ENCODE results near the gene BMP7. TPM values are rescaled to one million over a fixed set of nuclear protein-coding genes. Genes with fewer than 3 reads are reported as not detected.
"Not testable (repeated sequence)": the region's sequence is repeated elsewhere in the genome, so short reads cannot be mapped to it uniquely, and the experiment has no call there.

Gene BMP7
- total and polyA plus RNA-seq, 8 donors, result 0.12 to 2.5 (median 0.33) TPM; not detected in 1

GRCh38 chr20:57283860-57284259 is 17.4 kb upstream of the BMP7 start:
- Histone ChIP-seq H3K4me1 (no peaks in the 10 kb centered on the region), H3K4me3 (no peak overlapping the region), H3K9me3 (no peaks in the 10 kb centered on the region), H3K27me3 (peaks cover 0 to 26% (median 4%) of the 10 kb centered on the region in 4 donors), H3K36me3 (no peaks in the 10 kb centered on the region), H3K27ac (no peak overlapping the region)
- no peak for FAIRE-seq
- DNase-seq, result no peak
- 58 to 71% methylated on average over 7 of the region's 7 CpGs for WGBS, 2 donors
- no peak for ATAC-seq
- no peak for TF ChIP-seq CTCF (IDR thresholded peaks at IDR 0.05)
- intact Hi-C loops (cut with DNase I), result no loop called here

GRCh38 chr20:57282670-57283361 is 16.4 kb upstream of the BMP7 start:
- peaks cover 0 to 16% (median 4%) of the 10 kb centered on the region in 4 donors for H3K27me3 ChIP-seq
- 36 to 45% methylated on average over 18 of the region's 18 CpGs for WGBS, 2 donors

GRCh38 chr20:57281900-57282299 is 15.5 kb upstream of the BMP7 start:
- no peak for TF ChIP-seq CTCF (IDR thresholded peaks at IDR 0.05)
- H3K27ac ChIP-seq, result no peak overlapping the region
- H3K4me1 ChIP-seq, result no peaks in the 10 kb centered on the region
- no peak overlapping the region for H3K4me3 ChIP-seq
- H3K36me3 ChIP-seq, result no peaks in the 10 kb centered on the region
- DNase-seq, result no peak
- WGBS, 2 donors, result 69 to 84% methylated on average over 7 of the region's 7 CpGs
- no peaks in the 10 kb centered on the region for H3K9me3 ChIP-seq
- FAIRE-seq, result no peak
- intact Hi-C loops (cut with DNase I), result no loop called here
- peaks cover 0 to 14% (median 4%) of the 10 kb centered on the region in 4 donors for H3K27me3 ChIP-seq
- ATAC-seq, result no peak

More at GRCh38 chr20:57282670-57283361, 16.4 kb upstream of the BMP7 start:
- Histone ChIP-seq H3K4me3 (no peak overlapping the region), H3K27ac (no peak overlapping the region), H3K36me3 (no peaks in the 10 kb centered on the region), H3K9me3 (no peaks in the 10 kb centered on the region), H3K4me1 (no peaks in the 10 kb centered on the region)
- intact Hi-C loops (cut with DNase I), result no loop called here
- no peak for DNase-seq
- no peak for FAIRE-seq
- no peak for TF ChIP-seq CTCF (IDR thresholded peaks at IDR 0.05)
- no peak for ATAC-seq

- Histone ChIP-seq H3K4me3 (no peak overlapping the region), H3K27me3 (peaks cover 0 to 2% (median 0%) of the 10 kb centered on the region in 4 donors), H3K27ac (no peak overlapping the region), H3K9me3 (no peaks in the 10 kb centered on the region), H3K4me1 (no peaks in the 10 kb centered on the region), H3K36me3 (no peaks in the 10 kb centered on the region)
- WGBS, 2 donors, result 72 to 76% methylated on average over 10 of the region's 10 CpGs
- DNase-seq, result no peak
- TF ChIP-seq CTCF (IDR thresholded peaks at IDR 0.05), result no peak
- FAIRE-seq, result no peak
- no peak for ATAC-seq
- intact Hi-C loops (cut with DNase I), result no loop called here
These were observed 13.8 kb upstream of the BMP7 start for GRCh38 chr20:57280221-57280620.

GRCh38 chr20:57279548-57279947 is 13.1 kb upstream of the BMP7 start:
- intact Hi-C loops (cut with DNase I); H3K27ac ChIP-seq; H3K4me3 ChIP-seq; DNase-seq; ATAC-seq; H3K9me3 ChIP-seq; H3K4me1 ChIP-seq; FAIRE-seq; H3K36me3 ChIP-seq; H3K27me3 ChIP-seq: not testable (repeated sequence)
- WGBS, 2 donors, result 61 to 72% methylated on average over 3 of the region's 3 CpGs

Data from pancreas (tissue), 10 donors.